Adrenal gland (tissue), 12 donors: ENCODE data around the gene TRIO. TPM values are rescaled to one million over a fixed set of nuclear protein-coding genes. Genes with fewer than 3 reads are reported as not detected.
A peak's percentile ranks its signal among the peaks of the same experiment; 100 is the strongest.

Experiments used
- DNase-seq, 7 donors: peaks; one replicate each; pipeline ENCODE4 v3.0.0-alpha.2; 2019 to 2020
- H3K27ac ChIP-seq, 5 donors: fragments of 200-600 bp; sonication (generic) in 4 of 5; 1 replicate in 3 of 5; 2 replicates in 2 of 5; pipeline versions ENCODE4 v1.5.1 to v1.8.0; 2016 to 2020; ENCODE audit warnings: mild to moderate bottlenecking in 1 of 5
- H3K27me3 ChIP-seq: fragments of 200-600 bp; 2 replicates; pipeline ENCODE4 v1.8.0; 2021
- H3K36me3 ChIP-seq, 2 donors: fragments of 200-600 bp; replicated peaks in 1 of 2; 1 replicate in 1 of 2; 2 replicates in 1 of 2; pipeline versions ENCODE4 v1.5.1 to v1.8.0; 2018 to 2022
- H3K4me1 ChIP-seq, 2 donors: fragments of 200-600 bp; replicated peaks in 1 of 2; 1 replicate in 1 of 2; 2 replicates in 1 of 2; pipeline versions ENCODE4 v1.5.1 to v1.8.0; 2018 to 2021
- H3K4me3 ChIP-seq, 4 donors: fragments of 200-600 bp; sonication (generic) in 3 of 4; one replicate each; pipeline ENCODE4 v1.5.1; 2016 to 2018
- H3K9me3 ChIP-seq, 3 donors: fragments of 200-600 bp; sonication (generic) in 1 of 3; replicated peaks in 1 of 3; 1 replicate in 2 of 3; 2 replicates in 1 of 3; pipeline versions ENCODE4 v1.5.1 to v1.8.0; 2016 to 2021
- CTCF ChIP-seq, 6 experiments: fragments of 450-650 bp in 4 of 6; fragments of 200-600 bp in 2 of 6; sonication (generic) in 1 of 6; IDR thresholded peaks; 1 replicate in 5 of 6; 2 replicates in 1 of 6; pipeline versions ENCODE4 v1.5.1 to v1.8.0; 2016 to 2021; ENCODE audit warnings: antibody characterized with exemption in 6 of 6, mild to moderate bottlenecking in 2 of 6, moderate library complexity in 1 of 6
- POLR2A ChIP-seq, 2 donors: fragments of 450-650 bp; IDR thresholded peaks; one replicate each; pipeline ENCODE4 v1.6.1; 2017; ENCODE audit warnings: antibody characterized with exemption in 2 of 2, mild to moderate bottlenecking in 2 of 2, moderate library complexity in 1 of 2
- WGBS, 4 donors: extraction: QIAGEN DNeasy Blood & Tissue Kit in 2 of 4; methylation state at CpG; one replicate each; pipeline versions ENCODE4 v1.1.5 to v1.1.7; 2013 to 2017; 5-methylcytosine and 5-hydroxymethylcytosine counted together
- intact Hi-C, 2 donors: fragments of 100-400 bp; cut with DNase I; formaldehyde crosslinking; loops; one replicate each; pipeline versions ENCODE4 v1.14.1 to v1.15.0; 2022 to 2023
- polyA plus RNA-seq, 3 donors: library from polyadenylated mRNA; stranded (reverse); fragments of 200-250 nt in 2 of 3; fragments of 350-450 nt in 1 of 3; fragmentation: Illumina TruSeq in 1 of 3; extraction: RNeasy Lipid Tissue Mini Kit (QIAGEN cat#74804) in 1 of 3; gene quantifications; one replicate each; pipeline ENCODE4 v1.2.3, GENCODE V29; 2013 to 2014
- total RNA-seq, 9 donors: library from RNA; depleted of rRNA in 4 of 9; stranded (reverse); fragments of >200 nt in 4 of 9; fragments of 120-200 nt in 1 of 9; fragmentation: NEBNext Ultra II Directional in 1 of 9; extraction: Animal tissue kit (Norgen Biotek cat#: 25700) in 1 of 9; gene quantifications; one replicate each; pipeline versions ENCODE4 v1.1.0 to v1.2.4, GENCODE V29; 2013 to 2023
- donor health status: healthy with polysubstance abuse.
- donor health status: Bipolar disorder and iron deficiency.
- donor health status: DM: yes; HTN: yes; CAD: no.
- donor health status: DM: no; HTN: no; CAD: no.
- donor health status: DM: no; HTN: no; CAD: no.
- donor health status: DM: yes; HTN: yes; CAD: no.

TRIO gene
- total and polyA plus RNA-seq, 12 donors: 27.3 to 109 (median 72.4) TPM

GRCh38 chr5:14110680-14111079 is 32.5 kb upstream of the TRIO start:
- Histone ChIP-seq H3K4me1 (peaks cover 0 to 8% of the 10 kb centered on the region in 2 donors), H3K27ac (no peak overlapping the region), H3K27me3 (no peaks in the 10 kb centered on the region), H3K9me3 (no peaks in the 10 kb centered on the region), H3K36me3 (no peaks in the 10 kb centered on the region), H3K4me3 (no peak overlapping the region)
- DNase-seq: no peak
- TF ChIP-seq POLR2A (IDR thresholded peaks at IDR 0.05) (no peak), CTCF (IDR thresholded peaks at IDR 0.05) (no peak)
- 79 to 93% (median 85%) methylated on average over 4 of the region's 4 CpGs for WGBS, 4 donors
- intact Hi-C loops: loop anchor here in 1 of 2 donors (5.0 kb wide), 1 partner anchor 157 kb away; no protein-coding TSS in a partner anchor

- no peaks in the 10 kb centered on the region for H3K36me3 ChIP-seq
- peak in 2 of 7 donors; percentile 40 to 63 for DNase-seq
- H3K9me3 ChIP-seq: no peaks in the 10 kb centered on the region
- no peaks in the 10 kb centered on the region for H3K27me3 ChIP-seq
- TF ChIP-seq POLR2A (IDR thresholded peaks at IDR 0.05): no peak
- WGBS, 4 donors: 68 to 87% (median 79%) methylated on average over 5 of the region's 5 CpGs
- H3K27ac ChIP-seq: peak overlapping the region in 1 of 5 donors; percentile 21
- intact Hi-C loops: loop anchor here in 1 of 2 donors (5.0 kb wide), 1 partner anchor 154 kb away; no protein-coding TSS in a partner anchor
- H3K4me1 ChIP-seq: peaks cover 0 to 6% of the 10 kb centered on the region in 2 donors
- no peak overlapping the region for H3K4me3 ChIP-seq
These were observed 30.0 kb upstream of the TRIO start for GRCh38 chr5:14112998-14113652.

- Histone ChIP-seq H3K4me1 (no peaks in the 10 kb centered on the region), H3K4me3 (no peak overlapping the region), H3K27ac (no peak overlapping the region), H3K9me3 (no peaks in the 10 kb centered on the region), H3K27me3 (no peaks in the 10 kb centered on the region), H3K36me3 (no peaks in the 10 kb centered on the region)
- intact Hi-C loops: loop anchor here in 1 of 2 donors (5.0 kb wide), 1 partner anchor 153 kb away; no protein-coding TSS in a partner anchor
- 76 to 91% (median 85%) methylated on average over 4 of the region's 4 CpGs for WGBS, 4 donors
- TF ChIP-seq POLR2A (IDR thresholded peaks at IDR 0.05): no peak
- DNase-seq: no peak
These were observed 28.4 kb upstream of the TRIO start for GRCh38 chr5:14114615-14115251.

GRCh38 chr5:14115323-14115895 is 27.7 kb upstream of the TRIO start:
- 90 to 95% (median 93%) methylated on average over 7 of the region's 7 CpGs for WGBS, 4 donors
- no peaks in the 10 kb centered on the region for H3K4me1 ChIP-seq
- TF ChIP-seq CTCF (IDR thresholded peaks at IDR 0.05) (no peak), POLR2A (IDR thresholded peaks at IDR 0.05) (no peak)
- H3K27me3 ChIP-seq: no peaks in the 10 kb centered on the region
- no peak overlapping the region for H3K4me3 ChIP-seq
- no peak for DNase-seq
- H3K9me3 ChIP-seq: no peaks in the 10 kb centered on the region
- no peaks in the 10 kb centered on the region for H3K36me3 ChIP-seq
- no peak overlapping the region for H3K27ac ChIP-seq
- intact Hi-C loops: no loop called here

- Histone ChIP-seq H3K36me3 (no peaks in the 10 kb centered on the region), H3K9me3 (no peaks in the 10 kb centered on the region), H3K4me3 (no peak overlapping the region), H3K27me3 (no peaks in the 10 kb centered on the region), H3K27ac (no peak overlapping the region), H3K4me1 (no peaks in the 10 kb centered on the region)
- TF ChIP-seq POLR2A (IDR thresholded peaks at IDR 0.05) (no peak), CTCF (IDR thresholded peaks at IDR 0.05) (no peak)
- intact Hi-C loops: no loop called here
- DNase-seq: no peak
- 81 to 90% (median 83%) methylated on average over 14 to 15 of the region's 15 CpGs for WGBS, 4 donors
These were observed 24.4 kb upstream of the TRIO start for GRCh38 chr5:14118551-14119320.
